ENCODE measurements around the gene ATAD5. TPM values are rescaled to one million over a fixed set of nuclear protein-coding genes. Genes with fewer than 3 reads are reported as not detected.
"Not testable (repeated sequence)": the region's sequence is repeated elsewhere in the genome, so short reads cannot be mapped to it uniquely, and the experiment has no call there.

ATAD5 gene
- total RNA-seq, 2 experiments from 2014 or later, result 33.3 to 33.5 TPM

GRCh38 chr17:30808785-30809286 is 22.9 kb upstream of the ATAD5 start:
- H3K4me3 Mint-ChIP-seq, result peak overlapping the region; percentile 87
- no peaks in the 10 kb centered on the region for H3K9me3 Mint-ChIP-seq
- H3K27ac Mint-ChIP-seq, result peak overlapping the region; percentile 99
- intact Hi-C loops (cut with micrococcal nuclease), result loop anchor here (1.0 to 5.0 kb wide), 3 partner anchors 15 to 447 kb away; partner anchors contain the start of gene CRLF3
- peak; percentile 49 for DNase-seq
- H3K27me3 Mint-ChIP-seq (ENCODE audit: low read depth), result no peaks in the 10 kb centered on the region
- H3K4me1 Mint-ChIP-seq (ENCODE audit: low read depth), result peaks cover 70% of the 10 kb centered on the region
- CTCF ChIA-PET, result interaction anchor here (11.0 kb wide), 1 partner anchor 15 kb away, joined by 170 read pairs; the partner anchor contains the start of gene CRLF3
- H3K36me3 Mint-ChIP-seq (ENCODE audit: low read depth), result peaks cover 18% of the 10 kb centered on the region

DNA sequence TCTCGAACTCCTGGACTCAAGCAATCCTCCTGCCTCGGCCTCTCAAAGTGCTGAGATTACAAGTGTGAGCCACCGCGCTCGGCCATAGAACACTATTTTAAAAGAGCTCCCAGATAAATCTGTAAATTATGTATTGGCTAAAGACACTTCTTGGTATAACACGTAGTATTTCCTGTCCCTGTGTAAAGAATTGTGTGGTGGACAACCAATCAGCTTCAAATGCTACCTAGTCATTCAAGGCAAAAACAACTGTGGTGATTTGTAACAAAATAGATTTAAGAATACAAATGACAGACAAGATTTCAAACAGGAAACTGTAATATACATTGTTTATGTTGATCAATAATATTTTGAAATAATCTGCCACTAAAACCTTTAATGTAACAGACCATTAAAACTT is 21.9 kb upstream of the ATAD5 start:
- CTCF ChIA-PET, result interaction anchor here (0.6 to 11.0 kb wide), 5 partner anchors 14 to 113 kb away, joined by 3 to 170 read pairs (median 3); partner anchors contain the start of gene CRLF3
- H3K36me3 Mint-ChIP-seq (ENCODE audit: low read depth), result peaks cover 10% of the 10 kb centered on the region
- H3K4me3 Mint-ChIP-seq, result peak overlapping the region; percentile 87
- H3K4me1 Mint-ChIP-seq (ENCODE audit: low read depth), result peaks cover 65% of the 10 kb centered on the region
- intact Hi-C loops (cut with micrococcal nuclease), result loop anchor here (1.0 to 5.0 kb wide), 3 partner anchors 14 to 448 kb away; partner anchors contain the start of gene CRLF3
- peak overlapping the region; percentile 99 for H3K27ac Mint-ChIP-seq
- H3K27me3 Mint-ChIP-seq (ENCODE audit: low read depth), result no peaks in the 10 kb centered on the region
- no peak for DNase-seq
- no peaks in the 10 kb centered on the region for H3K9me3 Mint-ChIP-seq

- Mint-ChIP-seq H3K27me3 (ENCODE audit: low read depth) (no peaks in the 10 kb centered on the region), H3K36me3 (ENCODE audit: low read depth) (peaks cover 12% of the 10 kb centered on the region), H3K4me3 (no peak overlapping the region), H3K4me1 (ENCODE audit: low read depth) (peaks cover 60% of the 10 kb centered on the region), H3K9me3 (no peaks in the 10 kb centered on the region), H3K27ac (peak overlapping the region; percentile 82)
- CTCF ChIA-PET, result interaction anchor here (11.0 kb wide), 1 partner anchor 11 kb away, joined by 170 read pairs; the partner anchor contains the start of gene CRLF3
- DNase-seq, result peak; percentile 55
- intact Hi-C loops (cut with micrococcal nuclease), result no loop called here
Observed at GRCh38 chr17:30812218-30813177, 19.3 kb upstream of the ATAD5 start.

DNA sequence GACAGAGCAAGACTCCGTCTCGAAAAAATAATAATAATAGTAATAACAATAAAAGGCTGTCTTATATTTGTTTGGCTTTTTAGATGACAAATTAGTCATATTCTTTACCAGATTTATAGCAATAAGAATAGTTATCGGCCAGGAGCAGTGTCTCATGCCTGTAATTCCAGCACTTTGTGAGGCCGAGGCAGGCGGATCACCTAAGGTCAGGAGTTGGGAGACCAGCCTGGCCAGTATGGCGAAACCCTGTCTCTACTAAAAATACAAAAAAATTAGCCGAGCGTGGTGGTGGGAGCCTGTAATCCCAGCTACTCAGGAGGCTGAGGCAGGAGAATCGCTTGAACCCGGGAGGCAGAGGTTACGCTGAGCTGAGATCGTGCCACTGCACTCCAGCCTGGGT is 17.5 kb upstream of the ATAD5 start:
- H3K9me3 Mint-ChIP-seq; H3K27me3 Mint-ChIP-seq (ENCODE audit: low read depth); DNase-seq; H3K4me3 Mint-ChIP-seq; intact Hi-C loops (cut with micrococcal nuclease): not testable (repeated sequence)
- Mint-ChIP-seq H3K27ac (peak overlapping the region; percentile 18), H3K4me1 (ENCODE audit: low read depth) (peaks cover 61% of the 10 kb centered on the region), H3K36me3 (ENCODE audit: low read depth) (peaks cover 20% of the 10 kb centered on the region)
- CTCF ChIA-PET, result interaction anchor here (0.6 to 0.8 kb wide), 2 partner anchors 10 to 12 kb away, joined by 3 to 8 read pairs; partner anchors contain the start of gene CRLF3

DNA sequence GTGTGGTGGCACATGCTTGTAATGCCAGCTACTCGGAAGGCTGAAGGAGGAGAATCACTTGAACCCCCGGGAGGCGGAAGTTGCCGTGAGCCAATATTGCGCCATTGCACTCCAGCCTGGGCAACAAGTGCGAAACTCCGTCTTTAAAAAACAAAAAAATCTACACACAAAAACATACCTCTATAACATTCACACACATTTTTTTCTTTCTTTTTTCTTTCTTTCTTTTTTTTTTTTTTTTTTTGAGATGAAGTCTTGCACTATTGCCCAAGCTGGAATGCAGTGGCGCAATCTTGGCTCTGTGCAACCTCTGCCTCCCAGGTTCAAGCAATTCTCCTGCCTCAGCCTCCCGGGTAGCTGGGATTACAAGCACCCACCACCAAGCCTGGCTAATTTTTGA is 16.9 kb upstream of the ATAD5 start:
- Mint-ChIP-seq H3K27ac (peak overlapping the region; percentile 18), H3K4me1 (ENCODE audit: low read depth) (peaks cover 61% of the 10 kb centered on the region)

GRCh38 chr17:30816165-30816564 is 15.6 kb upstream of the ATAD5 start:
- Mint-ChIP-seq H3K9me3 (no peaks in the 10 kb centered on the region), H3K27me3 (ENCODE audit: low read depth) (no peaks in the 10 kb centered on the region), H3K4me1 (ENCODE audit: low read depth) (peaks cover 63% of the 10 kb centered on the region), H3K27ac (peak overlapping the region; percentile 65), H3K36me3 (ENCODE audit: low read depth) (peaks cover 19% of the 10 kb centered on the region), H3K4me3 (no peak overlapping the region)
- CTCF ChIA-PET, result interaction anchor here (0.7 to 1.4 kb wide), 2 partner anchors 9 to 34 kb away, joined by 3 to 5 read pairs; no protein-coding TSS in a partner anchor
- intact Hi-C loops (cut with micrococcal nuclease), result no loop called here
- DNase-seq, result no peak

More for the DNA sequence above, 16.9 kb upstream of the ATAD5 start:
- CTCF ChIA-PET, result interaction anchor here (0.8 kb wide), 1 partner anchor 9 kb away, joined by 3 read pairs; the partner anchor contains the start of gene CRLF3
- intact Hi-C loops (cut with micrococcal nuclease); H3K9me3 Mint-ChIP-seq; H3K27me3 Mint-ChIP-seq (ENCODE audit: low read depth); H3K4me3 Mint-ChIP-seq; DNase-seq: not testable (repeated sequence)
- H3K36me3 Mint-ChIP-seq (ENCODE audit: low read depth), result peaks cover 19% of the 10 kb centered on the region

- Mint-ChIP-seq H3K9me3 (no peaks in the 10 kb centered on the region), H3K4me3 (peak overlapping the region; percentile 85), H3K4me1 (ENCODE audit: low read depth) (peaks cover 57% of the 10 kb centered on the region), H3K36me3 (ENCODE audit: low read depth) (peaks cover 19% of the 10 kb centered on the region), H3K27me3 (ENCODE audit: low read depth) (no peaks in the 10 kb centered on the region), H3K27ac (peak overlapping the region; percentile 98)
- peak; percentile 50 for DNase-seq
- CTCF ChIA-PET, result interaction anchor here (1.4 to 8.5 kb wide), 3 partner anchors 11 to 24 kb away, joined by 4 to 170 read pairs (median 6); no protein-coding TSS in a partner anchor
- intact Hi-C loops (cut with micrococcal nuclease), result loop anchor here (5.0 kb wide), 5 partner anchors 88 to 703 kb away; partner anchors contain the start of genes NSRP1 and TMIGD1
Observed at GRCh38 chr17:30819971-30820705, 11.6 kb upstream of the ATAD5 start.

DNA sequence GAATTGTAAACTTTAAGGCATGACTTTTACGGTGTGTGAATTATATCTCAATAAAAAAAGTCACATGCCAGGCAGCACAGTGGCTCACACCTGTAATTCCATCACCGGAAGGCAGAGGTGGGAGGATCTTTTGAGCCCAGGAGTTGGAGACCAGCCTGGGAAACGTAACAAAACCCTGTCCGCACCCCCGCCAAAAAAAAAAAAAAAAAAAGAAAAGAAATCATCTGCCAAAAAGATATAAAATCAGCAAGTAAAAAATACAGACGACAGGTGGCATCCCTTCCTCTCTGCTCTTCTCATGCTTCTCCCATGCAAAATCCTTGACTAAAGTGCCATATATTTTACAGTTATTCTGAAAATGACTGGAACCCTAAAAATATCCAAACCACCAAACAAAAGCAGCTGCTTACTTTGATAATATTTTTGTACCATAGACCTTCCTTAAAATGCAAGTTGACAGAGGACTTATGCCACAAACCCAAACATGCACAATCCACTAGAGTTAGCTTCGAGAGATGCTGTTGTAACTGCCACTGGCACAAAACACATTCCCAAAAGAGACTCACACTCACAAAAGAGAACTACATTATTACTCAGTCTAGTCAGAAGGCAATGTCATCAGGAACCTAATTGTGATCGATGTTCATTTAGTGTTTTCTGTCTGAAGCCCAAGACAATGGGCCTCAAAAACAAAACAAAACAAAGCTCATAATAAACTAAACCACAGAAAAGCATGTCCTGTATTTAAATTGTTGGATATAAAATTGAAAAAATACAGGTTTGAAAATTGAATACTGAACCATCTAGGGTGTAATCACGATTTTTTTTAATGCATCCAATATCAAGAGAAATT is 9.7 kb upstream of the ATAD5 start:
- Mint-ChIP-seq H3K27ac (peak overlapping the region; percentile 98), H3K27me3 (ENCODE audit: low read depth) (no peaks in the 10 kb centered on the region), H3K4me3 (peak overlapping the region; percentile 85), H3K9me3 (no peaks in the 10 kb centered on the region), H3K36me3 (ENCODE audit: low read depth) (peaks cover 16% of the 10 kb centered on the region), H3K4me1 (ENCODE audit: low read depth) (peaks cover 54% of the 10 kb centered on the region)
- intact Hi-C loops (cut with micrococcal nuclease), result loop anchor here (1.0 to 5.0 kb wide), 7 partner anchors 26 to 705 kb away; partner anchors contain the start of genes NSRP1 and TMIGD1
- DNase-seq, result peak; percentile 49
- CTCF ChIA-PET, result interaction anchor here (8.5 kb wide), 1 partner anchor 14 kb away, joined by 170 read pairs; no protein-coding TSS in a partner anchor

- Mint-ChIP-seq H3K4me3 (peak overlapping the region; percentile 85), H3K4me1 (ENCODE audit: low read depth) (peaks cover 53% of the 10 kb centered on the region), H3K36me3 (ENCODE audit: low read depth) (peaks cover 14% of the 10 kb centered on the region), H3K27ac (peak overlapping the region; percentile 98)
- not testable (repeated sequence) for H3K27me3 Mint-ChIP-seq (ENCODE audit: low read depth); H3K9me3 Mint-ChIP-seq
- intact Hi-C loops (cut with micrococcal nuclease), result loop anchor here (1.0 to 5.0 kb wide), 6 partner anchors 43 to 706 kb away; partner anchors contain the start of genes NSRP1 and TMIGD1
- CTCF ChIA-PET, result interaction anchor here (8.5 kb wide), 1 partner anchor 15 kb away, joined by 170 read pairs; no protein-coding TSS in a partner anchor
- peak; percentile 39 for DNase-seq
Observed at GRCh38 chr17:30822919-30823318, 8.8 kb upstream of the ATAD5 start.

- Mint-ChIP-seq H3K4me1 (ENCODE audit: low read depth) (peaks cover 50% of the 10 kb centered on the region), H3K36me3 (ENCODE audit: low read depth) (peaks cover 11% of the 10 kb centered on the region), H3K4me3 (peak overlapping the region; percentile 85), H3K27ac (peak overlapping the region; percentile 94), H3K9me3 (no peaks in the 10 kb centered on the region), H3K27me3 (ENCODE audit: low read depth) (no peaks in the 10 kb centered on the region)
- intact Hi-C loops (cut with micrococcal nuclease), result loop anchor here (1.0 to 5.0 kb wide), 6 partner anchors 43 to 706 kb away; partner anchors contain the start of genes NSRP1 and TMIGD1
- DNase-seq, result no peak
- CTCF ChIA-PET, result interaction anchor here (1.0 to 8.5 kb wide), 4 partner anchors 9 to 27 kb away, joined by 3 to 170 read pairs (median 8); no protein-coding TSS in a partner anchor
Observed at GRCh38 chr17:30823421-30823820, 8.3 kb upstream of the ATAD5 start.
